LNCAP (cell line): ENCODE results near the gene LAMA2.

ENCODE experiments used
- TF ChIP-seq, protein P1 (sequence below): fragments of 450-650 bp; IDR thresholded peaks from 2 replicates; pipeline ENCODE4 v1.5.1; 2017; ENCODE audit warnings: mild to moderate bottlenecking

LAMA2 gene

DNA sequence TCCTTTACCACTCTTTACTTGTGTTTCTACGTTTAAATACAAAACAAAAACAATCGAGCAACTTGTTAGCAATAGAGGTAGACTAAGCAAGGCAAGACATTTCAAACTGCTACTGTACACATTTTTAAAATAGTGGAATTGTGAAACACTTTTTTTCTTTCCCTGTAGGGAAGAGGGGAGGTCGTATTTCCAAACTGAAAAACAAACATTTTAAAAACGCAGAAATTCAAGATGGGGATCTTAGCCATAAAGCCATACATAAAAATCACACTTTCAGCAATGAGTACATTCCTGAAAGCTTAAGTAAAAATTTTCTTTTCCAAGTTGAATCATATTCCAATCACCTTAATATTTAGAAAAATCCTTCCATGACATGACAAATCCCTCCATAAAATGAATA, 267.6 kb downstream of the LAMA2 start:
- TF ChIP-seq, protein P1, sequence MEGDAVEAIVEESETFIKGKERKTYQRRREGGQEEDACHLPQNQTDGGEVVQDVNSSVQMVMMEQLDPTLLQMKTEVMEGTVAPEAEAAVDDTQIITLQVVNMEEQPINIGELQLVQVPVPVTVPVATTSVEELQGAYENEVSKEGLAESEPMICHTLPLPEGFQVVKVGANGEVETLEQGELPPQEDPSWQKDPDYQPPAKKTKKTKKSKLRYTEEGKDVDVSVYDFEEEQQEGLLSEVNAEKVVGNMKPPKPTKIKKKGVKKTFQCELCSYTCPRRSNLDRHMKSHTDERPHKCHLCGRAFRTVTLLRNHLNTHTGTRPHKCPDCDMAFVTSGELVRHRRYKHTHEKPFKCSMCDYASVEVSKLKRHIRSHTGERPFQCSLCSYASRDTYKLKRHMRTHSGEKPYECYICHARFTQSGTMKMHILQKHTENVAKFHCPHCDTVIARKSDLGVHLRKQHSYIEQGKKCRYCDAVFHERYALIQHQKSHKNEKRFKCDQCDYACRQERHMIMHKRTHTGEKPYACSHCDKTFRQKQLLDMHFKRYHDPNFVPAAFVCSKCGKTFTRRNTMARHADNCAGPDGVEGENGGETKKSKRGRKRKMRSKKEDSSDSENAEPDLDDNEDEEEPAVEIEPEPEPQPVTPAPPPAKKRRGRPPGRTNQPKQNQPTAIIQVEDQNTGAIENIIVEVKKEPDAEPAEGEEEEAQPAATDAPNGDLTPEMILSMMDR, result no peak

- TF ChIP-seq, protein P1, result no peak
Observed at GRCh38 chr6:129153257-129153656, 270.3 kb downstream of the LAMA2 start.

- TF ChIP-seq, protein P1, result no peak
Observed at GRCh38 chr6:129162605-129163004, 279.7 kb downstream of the LAMA2 start.

DNA sequence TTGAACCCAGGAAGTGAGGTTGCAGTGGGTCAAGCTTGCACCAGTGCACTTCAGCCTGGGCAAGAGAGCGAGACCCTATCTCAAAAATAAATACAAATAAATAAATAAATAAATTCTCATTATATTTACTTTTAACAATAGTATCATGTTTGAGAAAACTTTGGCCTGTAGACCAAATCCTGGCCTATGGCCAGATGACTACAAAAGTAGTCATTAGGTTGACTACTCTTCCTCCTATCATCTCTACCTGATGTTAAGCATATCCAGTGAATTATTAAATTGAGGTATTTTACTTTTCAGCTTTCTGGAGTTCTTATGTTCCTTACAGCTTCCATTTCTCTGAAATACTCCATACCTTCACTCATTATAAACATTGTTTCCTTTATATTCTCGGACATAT, 280.6 kb downstream of the LAMA2 start:
- TF ChIP-seq, protein P1, result no peak

GRCh38 chr6:129164032-129164431, 281.1 kb downstream of the LAMA2 start:
- TF ChIP-seq, protein P1, result no peak

GRCh38 chr6:129175066-129175465, 292.1 kb downstream of the LAMA2 start:
- TF ChIP-seq, protein P1, result no peak

- TF ChIP-seq, protein P1, result no peak
Observed at GRCh38 chr6:129177801-129178200, 294.9 kb downstream of the LAMA2 start.

DNA sequence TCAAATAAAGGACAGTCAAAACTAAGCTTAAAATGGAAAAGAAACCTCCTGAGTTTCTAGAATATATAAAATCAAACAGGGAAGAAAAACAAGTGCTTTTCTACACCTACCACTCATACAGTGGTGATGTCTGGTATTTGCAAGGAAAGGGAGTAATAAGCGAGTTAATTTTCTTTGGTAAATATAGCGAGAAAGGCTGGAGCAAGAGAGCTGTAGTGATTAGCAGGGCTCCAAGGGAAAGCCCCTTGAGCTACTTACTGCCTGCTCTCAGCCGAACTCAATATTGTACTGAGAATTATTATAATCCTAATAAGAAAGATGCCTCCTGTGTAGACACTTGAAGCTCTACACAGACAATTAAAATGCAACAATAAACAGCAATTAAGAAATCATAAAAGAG, 296.3 kb downstream of the LAMA2 start:
- TF ChIP-seq, protein P1, result no peak
